SK-N-MC (cell line): Measurements from ENCODE around the gene ACOT13.
A peak's percentile ranks its signal among the peaks of the same experiment; 100 is the strongest.

Experiments
- DNase-seq: peaks from one replicate; pipeline ENCODE4 v3.0.0-alpha.2; 2011; ENCODE audit warnings: low read depth, low spot score
- H3K27ac ChIP-seq: fragments of 200-600 bp; sonication (generic); 2 replicates; pipeline ENCODE4 v1.5.1; 2016; ENCODE audit warnings: mixed run types
- H3K36me3 ChIP-seq: fragments of 200-600 bp; sonication (generic); 2 replicates; pipeline ENCODE4 v1.6.1; 2017; ENCODE audit warnings: antibody characterized with exemption, low read length, mixed read lengths; ENCODE audit not compliant: insufficient read depth
- H3K4me3 ChIP-seq: fragments of 200-600 bp; sonication (generic); 2 replicates; pipeline ENCODE4 v1.5.1; 2016
- H3K9ac ChIP-seq: fragments of 200-600 bp; sonication (generic); 2 replicates; pipeline ENCODE4 v1.8.0; 2017; ENCODE audit warnings: mixed run types, mixed read lengths; ENCODE audit not compliant: insufficient read length
- H3K9me3 ChIP-seq: fragments of 200-600 bp; sonication (generic); 2 replicates; pipeline ENCODE4 v1.6.1; 2017; ENCODE audit warnings: low read depth, mild to moderate bottlenecking, antibody characterized with exemption, low read length, moderate library complexity, mixed read lengths
- EZH2 ChIP-seq: fragments of 200-600 bp; sonication (generic); IDR thresholded peaks from one replicate; pipeline ENCODE4 v1.6.1; 2017; ENCODE audit warnings: antibody characterized with exemption
- FOXP2 ChIP-seq: optimal IDR thresholded peaks from 2 replicates; pipeline ENCODE3; 2011; ENCODE audit warnings: mild to moderate bottlenecking, moderate library complexity; ENCODE audit not compliant: insufficient read depth; ENCODE audit errors: extremely low read length, control extremely low read depth
- POLR2AphosphoS5 ChIP-seq: IDR thresholded peaks from 2 replicates; pipeline ENCODE4 v1.6.1; 2012; ENCODE audit warnings: mild to moderate bottlenecking, low read depth, low read length, borderline replicate concordance

The ACOT13 gene

GRCh38 chr6:24666641-24667377 is at the start of gene ACOT13, which contains the start of gene TDP2:
Gene ACOT13 (plus strand): TSS chr6:24667077. CDS start chr6:24667264, 187 bp downstream.
Gene TDP2 (minus strand): TSS chr6:24666899. CDS start chr6:24666862, 37 bp downstream.
- Histone ChIP-seq H3K9me3 (no peaks in the 10 kb centered on the region; the same call in 1 of the 2 replicates), H3K9ac (peak within 1 kb of the TSS; percentile 97), H3K27ac (peak within 1 kb of the TSS; percentile 72), H3K4me3 (peak within 1 kb of the TSS; percentile 97), H3K36me3 (peaks cover 34% of the 10 kb centered on the region)
- TF ChIP-seq FOXP2: peak; percentile 92
- no peak for TF ChIP-seq EZH2
- TF ChIP-seq POLR2AphosphoS5: peak; percentile 94
- peak; percentile 81 for DNase-seq

DNA sequence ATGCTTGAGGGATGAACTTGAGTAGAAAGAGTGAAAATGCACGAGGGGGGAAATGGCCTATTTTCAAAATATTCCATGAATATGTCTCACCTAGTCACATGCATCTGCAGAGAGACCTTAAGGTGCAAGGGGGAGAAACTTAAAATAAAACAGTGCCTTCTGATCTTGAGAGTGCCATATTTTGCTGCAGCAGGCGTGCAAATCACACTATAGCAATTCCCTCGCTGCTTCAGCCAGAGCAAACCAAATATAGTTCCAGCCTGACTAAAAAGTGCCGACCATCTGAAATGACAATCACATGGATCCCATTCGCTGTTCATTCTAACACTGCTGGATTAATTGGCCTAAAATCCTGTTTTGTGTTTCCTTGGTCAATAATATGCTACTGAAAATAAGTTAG is 47.2 kb upstream of the ACOT13 start:
- H3K9me3 ChIP-seq: no peaks in the 10 kb centered on the region
- H3K4me3 ChIP-seq: no peak overlapping the region
- no peak overlapping the region for H3K9ac ChIP-seq
- DNase-seq: no peak
- no peak for TF ChIP-seq EZH2
- no peak for TF ChIP-seq POLR2AphosphoS5
- TF ChIP-seq FOXP2: no peak
- H3K36me3 ChIP-seq: no peaks in the 10 kb centered on the region
- no peak overlapping the region for H3K27ac ChIP-seq

DNA sequence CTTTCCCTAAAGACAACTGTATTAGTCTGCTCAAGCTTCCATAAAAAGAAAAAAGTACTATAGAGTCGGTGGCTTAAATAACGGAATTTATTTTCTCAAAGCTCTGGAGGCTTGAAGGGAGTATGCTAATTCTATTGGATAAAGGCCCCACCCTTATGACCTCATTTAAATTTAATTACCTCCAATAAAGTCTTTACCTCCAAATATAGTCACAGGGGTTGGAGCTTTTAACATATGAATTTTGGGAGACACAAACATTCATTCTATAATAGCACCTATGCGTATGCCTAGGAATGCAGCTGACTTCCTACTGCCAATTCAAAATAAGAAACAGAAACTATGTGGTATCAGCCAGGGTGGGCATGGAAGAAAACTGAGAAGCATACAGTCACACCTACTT is 46.2 kb upstream of the ACOT13 start:
- DNase-seq: no peak
- TF ChIP-seq EZH2: no peak
- no peak for TF ChIP-seq POLR2AphosphoS5
- no peak for TF ChIP-seq FOXP2
- H3K27ac ChIP-seq: no peak overlapping the region
- no peaks in the 10 kb centered on the region for H3K36me3 ChIP-seq
- no peak overlapping the region for H3K4me3 ChIP-seq
- no peak overlapping the region for H3K9ac ChIP-seq
- no peaks in the 10 kb centered on the region for H3K9me3 ChIP-seq

DNA sequence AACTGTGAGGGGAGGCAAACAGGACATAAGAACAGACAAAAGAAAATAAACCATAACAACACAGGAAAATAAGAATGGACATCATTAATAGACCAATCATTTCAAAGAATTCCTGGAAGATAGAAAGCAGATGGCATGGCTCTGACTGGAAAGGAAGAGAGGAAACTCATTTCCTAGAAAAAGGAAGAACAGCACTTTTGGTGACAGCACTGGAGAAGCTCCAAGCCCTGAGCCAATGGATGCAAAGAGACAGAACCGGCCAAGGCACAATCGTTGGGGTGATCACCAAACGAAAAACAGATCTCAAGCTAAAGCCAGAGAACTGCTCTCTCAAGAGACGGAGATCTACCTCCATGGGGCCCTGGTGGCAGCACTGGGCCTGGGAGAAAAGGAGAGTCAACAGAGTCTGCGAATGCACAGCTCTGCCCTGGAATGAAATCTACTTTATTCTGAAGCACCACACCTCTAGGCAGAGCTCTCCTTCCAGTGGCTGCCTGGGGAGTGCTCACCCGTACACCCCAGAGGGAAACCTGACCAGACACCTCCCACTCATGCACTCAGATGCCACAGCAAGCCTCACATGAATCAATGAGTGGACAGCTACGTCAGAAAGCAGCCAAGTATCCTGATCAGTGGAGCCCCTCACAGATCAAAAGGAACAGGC is 45.1 kb upstream of the ACOT13 start:
- H3K27ac ChIP-seq: no peak overlapping the region
- no peak overlapping the region for H3K9ac ChIP-seq
- no peaks in the 10 kb centered on the region for H3K36me3 ChIP-seq
- DNase-seq: no peak
- H3K9me3 ChIP-seq: no peaks in the 10 kb centered on the region
- H3K4me3 ChIP-seq: no peak overlapping the region
- TF ChIP-seq POLR2AphosphoS5 (no peak), FOXP2 (no peak), EZH2 (no peak)

- Histone ChIP-seq H3K9ac (no peak overlapping the region), H3K27ac (no peak overlapping the region), H3K36me3 (no peaks in the 10 kb centered on the region), H3K4me3 (no peak overlapping the region), H3K9me3 (no peaks in the 10 kb centered on the region; the same call in 1 of the 2 replicates)
- no peak for DNase-seq
- TF ChIP-seq POLR2AphosphoS5 (no peak), FOXP2 (no peak), EZH2 (no peak)
Observed at GRCh38 chr6:24630856-24631505, 35.9 kb upstream of the ACOT13 start.

DNA sequence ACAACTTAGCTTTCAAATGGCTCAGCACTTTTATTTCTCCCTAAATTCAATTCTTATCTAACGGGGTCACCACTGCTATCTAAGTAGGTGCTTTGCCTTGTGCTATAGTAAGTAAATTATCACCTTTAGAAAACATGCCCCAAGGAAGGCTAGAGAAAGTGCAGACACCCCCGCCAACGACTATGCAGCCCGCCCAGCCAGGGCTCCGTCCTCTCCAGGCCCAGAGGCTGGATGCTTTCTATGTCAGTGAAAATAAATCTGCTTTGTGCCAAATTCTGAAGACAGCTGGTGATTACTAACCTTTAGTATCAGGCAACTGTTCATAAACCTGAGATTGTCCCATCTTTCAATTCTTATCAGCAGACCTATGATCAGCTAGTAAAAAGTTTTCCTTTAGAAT is 35.2 kb upstream of the ACOT13 start:
- no peak for DNase-seq
- TF ChIP-seq EZH2 (no peak), POLR2AphosphoS5 (no peak), FOXP2 (no peak)
- H3K9ac ChIP-seq: no peak overlapping the region
- no peaks in the 10 kb centered on the region; the same call in 1 of the 2 replicates for H3K9me3 ChIP-seq
- no peak overlapping the region for H3K4me3 ChIP-seq
- H3K36me3 ChIP-seq: no peaks in the 10 kb centered on the region
- no peak overlapping the region for H3K27ac ChIP-seq

DNA sequence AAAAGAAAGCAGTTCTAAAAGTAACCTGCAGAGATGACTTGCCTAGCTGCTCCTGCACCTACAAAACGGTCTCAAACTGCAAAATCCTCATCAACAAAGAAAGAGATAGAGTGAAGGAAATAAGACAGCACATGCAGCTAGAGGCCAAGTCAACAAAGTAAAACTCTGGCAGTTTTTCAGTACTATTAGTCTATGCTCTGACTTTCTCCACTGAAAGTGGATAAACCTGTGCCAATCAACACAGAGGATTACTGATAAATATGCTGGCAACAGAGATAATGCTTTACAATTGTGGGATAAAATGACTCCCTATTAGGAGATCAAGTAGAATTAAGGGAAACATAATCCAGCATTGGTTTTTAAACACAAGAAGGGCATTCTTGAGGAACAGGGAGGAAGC is 34.3 kb upstream of the ACOT13 start:
- no peak for DNase-seq
- Histone ChIP-seq H3K4me3 (no peak overlapping the region), H3K36me3 (no peaks in the 10 kb centered on the region), H3K9ac (no peak overlapping the region), H3K9me3 (no peaks in the 10 kb centered on the region; the same call in 1 of the 2 replicates), H3K27ac (no peak overlapping the region)
- TF ChIP-seq POLR2AphosphoS5 (no peak), FOXP2 (no peak), EZH2 (no peak)

- H3K9ac ChIP-seq: no peak overlapping the region
- no peak overlapping the region for H3K27ac ChIP-seq
- TF ChIP-seq POLR2AphosphoS5 (no peak), FOXP2 (no peak), EZH2 (no peak)
- no peaks in the 10 kb centered on the region for H3K36me3 ChIP-seq
- H3K4me3 ChIP-seq: no peak overlapping the region
- no peak for DNase-seq
- H3K9me3 ChIP-seq: no peaks in the 10 kb centered on the region; the same call in 1 of the 2 replicates
Observed at GRCh38 chr6:24636681-24637080, 30.2 kb upstream of the ACOT13 start.
